K562 (cell line): ENCODE measurements around the gene ATXN7L1. TPM values are rescaled to one million over a fixed set of nuclear protein-coding genes. Genes with fewer than 3 reads are reported as not detected.
A peak's percentile ranks its signal among the peaks of the same experiment; 100 is the strongest.

ENCODE experiments used
- ATAC-seq: fragments of 200-7000 bp; cut with Tn5 transposase; 3 replicates; pipeline ENCODE4 v1.9.1; 2020; ENCODE audit warnings: moderate library complexity
- BruUV-seq: library from RNA; stranded (reverse); fragments of 400-500 nt; replicated peaks from 2 replicates; lab custom pipeline; 2021; lab: Mats Ljungman, UMichigan
- CTCF ChIA-PET: fragments of 300-600 bp; formaldehyde crosslinking; extraction: SDS; loops from one replicate; lab custom pipeline; 2021; ENCODE audit warnings: low intra/inter-chr PET ratio; lab: Yijun Ruan, JAX
- POLR2A ChIA-PET: fragments of 300-600, 350-650 bp; sonication (Branson Sonifier 250); formaldehyde crosslinking; extraction: SDS; loops from one replicate; lab custom pipeline; 2021; ENCODE audit warnings: antibody characterized with exemption, inconsistent platforms; lab: Yijun Ruan, JAX
- DNase-seq, 4 experiments: peaks; one replicate each; pipeline versions ENCODE4 v3.0.0 to v3.0.0-alpha.2; 2011 to 2018; ENCODE audit warnings: low spot score in 3 of 4, mixed read lengths in 3 of 4; ENCODE audit errors: extremely low read depth in 1 of 4
- FAIRE-seq: peaks from 2 replicates; lab custom pipeline; 2011; peaks lifted over from hg19 to GRCh38; lab: Jason Lieb, UNC
- H2AFZ ChIP-seq: 2 replicates; pipeline ENCODE4 v1.6.0; 2011; ENCODE audit warnings: low read depth, low read length, control low read depth, inconsistent platforms
- H3K27ac ChIP-seq: fragments of 200-600 bp; 3 replicates; pipeline ENCODE4 v1.8.0; 2011; ENCODE audit warnings: low read depth, mild to moderate bottlenecking, control low read depth, inconsistent platforms, low read length, moderate library complexity, mixed read lengths; ENCODE audit errors: extremely low read depth
- H3K27me3 ChIP-seq, 2 experiments: fragments of 300-600 bp in 1 of 2; 2 replicates in 1 of 2; 3 replicates in 1 of 2; pipeline versions ENCODE4 v1.6.0 to v1.8.0; 2011; ENCODE audit warnings: inconsistent platforms in 2 of 2, low read length in 2 of 2, mild to moderate bottlenecking in 1 of 2, mixed read lengths in 1 of 2, moderate library complexity in 1 of 2; ENCODE audit not compliant: control insufficient read depth in 2 of 2, insufficient read depth in 2 of 2
- H3K36me3 ChIP-seq: fragments of 300-600 bp; 3 replicates; pipeline ENCODE4 v1.8.0; 2011; ENCODE audit warnings: mild to moderate bottlenecking, low read length, inconsistent platforms; ENCODE audit not compliant: control insufficient read depth, insufficient read depth
- H3K4me1 ChIP-seq, 2 experiments: fragments of 200-600 bp in 1 of 2; replicated peaks in 1 of 2; 2 replicates in 1 of 2; 3 replicates in 1 of 2; pipeline versions ENCODE4 v1.5.1 to v1.8.0; 2011; ENCODE audit warnings: inconsistent platforms in 2 of 2, low read length in 2 of 2, mild to moderate bottlenecking in 1 of 2, mixed read lengths in 1 of 2, moderate library complexity in 1 of 2; ENCODE audit not compliant: control insufficient read depth in 2 of 2, insufficient read depth in 2 of 2
- H3K4me2 ChIP-seq: 2 replicates; pipeline ENCODE4 v1.6.1; 2011; ENCODE audit warnings: low read length, control low read depth, inconsistent platforms, mixed read lengths; ENCODE audit not compliant: insufficient read depth
- H3K4me3 ChIP-seq: fragments of 200-600 bp; sonication (generic), shearing (Covaris generic); 2 replicates; pipeline ENCODE4 v1.5.1; 2016; ENCODE audit warnings: control low read depth, inconsistent platforms
- H3K79me2 ChIP-seq: fragments of 200-600 bp; 3 replicates; pipeline ENCODE4 v1.8.0; 2011; ENCODE audit warnings: low read length, inconsistent platforms; ENCODE audit not compliant: control insufficient read depth, insufficient read depth
- H3K9ac ChIP-seq, 2 experiments: 2 replicates each; pipeline versions ENCODE4 v1.6.0 to v1.6.1; 2011; ENCODE audit warnings: low read depth in 2 of 2, low read length in 2 of 2, control low read depth in 1 of 2, inconsistent platforms in 1 of 2, mild to moderate bottlenecking in 1 of 2, mixed read lengths in 1 of 2; ENCODE audit not compliant: insufficient read depth in 1 of 2
- H3K9me1 ChIP-seq: one replicate; pipeline ENCODE4 v1.6.0; 2011; ENCODE audit warnings: inconsistent platforms, mild to moderate bottlenecking, low read length, moderate library complexity; ENCODE audit not compliant: control insufficient read depth, insufficient read depth
- H3K9me3 ChIP-seq: replicated peaks from 2 replicates; pipeline ENCODE4 v1.5.1; 2011; ENCODE audit warnings: low read depth, low read length, inconsistent platforms; ENCODE audit not compliant: control insufficient read depth, insufficient read depth
- H4K20me1 ChIP-seq: replicated peaks from 2 replicates; pipeline ENCODE4 v1.6.1; 2011; ENCODE audit warnings: low read length, inconsistent platforms, mixed read lengths; ENCODE audit not compliant: control insufficient read depth, insufficient read depth
- FOSL1 ChIP-seq: fragments of 200-800 bp; sonication (Bioruptor generic); conservative IDR thresholded peaks from 2 replicates; pipeline ENCODE4 v1.6.1; 2016; ENCODE audit warnings: missing genetic modification characterization, missing compliant biosample characterization
- L3MBTL2 ChIP-seq: fragments of 450-650 bp; IDR thresholded peaks from 2 replicates; pipeline ENCODE4 v1.6.1; 2016; ENCODE audit warnings: mild to moderate bottlenecking, moderate library complexity
- PHB ChIP-seq: fragments of 250-450 bp; sonication (Bioruptor Pico); IDR thresholded peaks from 2 replicates; pipeline ENCODE4 v1.5.0; 2021
- SPI1 ChIP-seq: IDR thresholded peaks from 2 replicates; pipeline ENCODE4 v1.6.1; 2011; ENCODE audit warnings: low read depth, low read length, control low read depth, borderline replicate concordance
- ZNF239 ChIP-seq: fragments of 250-450 bp; sonication (Bioruptor Pico); IDR thresholded peaks from 2 replicates; pipeline ENCODE4 v1.4.0; 2020; ENCODE audit warnings: mild to moderate bottlenecking
- WGBS: fragments of 100-300 bp; shearing (Covaris generic); methylation state at CpG from one replicate; pipeline ENCODE4 v1.1.6; 2016; ENCODE audit warnings: low coverage, mixed read lengths; ENCODE audit not compliant: insufficient coverage; ENCODE audit errors: missing lambda C conversion rate; 5-methylcytosine and 5-hydroxymethylcytosine counted together
- in situ Hi-C: fragments of 300-500 bp; cut with MboI; formaldehyde crosslinking; loops from 4 replicates; pipeline ENCODE4 v1.15.0; 2018; ENCODE audit warnings: inconsistent platforms, mixed read lengths
- intact Hi-C: fragments of 100-400 bp; cut with micrococcal nuclease; formaldehyde crosslinking; loops from 2 replicates; pipeline ENCODE4 v1.14.2; 2022
- polyA plus RNA-seq, 8 experiments: library from polyadenylated mRNA; depleted of rRNA in 4 of 8; stranded (reverse) in 5 of 8; unstranded in 3 of 8; fragments of >200 nt; fragmentation: Nextera tagmentation in 2 of 8; fragmentation: Illumina TruSeq in 1 of 8; extraction: Ambion mirVana in 2 of 8; extraction: Trizol in 1 of 8; gene quantifications; 2 replicates each; pipeline versions ENCODE4 v1.2.1 to v1.2.3, GENCODE V29; 2011 to 2014; ENCODE audit warnings: inconsistent platforms in 1 of 8, missing spikeins in 1 of 8
- total RNA-seq, 7 experiments: library from RNA; depleted of rRNA in 6 of 7; stranded (reverse); fragments of >200 nt in 6 of 7; fragmentation: Illumina TruSeq in 2 of 7; extraction: Trizol in 2 of 7; gene quantifications; 2 replicates each; pipeline versions ENCODE4 v1.2.1 to v1.2.3, GENCODE V29; 2011 to 2021; ENCODE audit warnings: low replicate concordance in 1 of 7

Gene ATXN7L1
- total and polyA plus RNA-seq, 9 of the 15 experiments (the other 6 are each of a cell fraction or from before 2014, with no cell fraction given) = 6.6 to 13.7 (median 10.7) TPM

DNA sequence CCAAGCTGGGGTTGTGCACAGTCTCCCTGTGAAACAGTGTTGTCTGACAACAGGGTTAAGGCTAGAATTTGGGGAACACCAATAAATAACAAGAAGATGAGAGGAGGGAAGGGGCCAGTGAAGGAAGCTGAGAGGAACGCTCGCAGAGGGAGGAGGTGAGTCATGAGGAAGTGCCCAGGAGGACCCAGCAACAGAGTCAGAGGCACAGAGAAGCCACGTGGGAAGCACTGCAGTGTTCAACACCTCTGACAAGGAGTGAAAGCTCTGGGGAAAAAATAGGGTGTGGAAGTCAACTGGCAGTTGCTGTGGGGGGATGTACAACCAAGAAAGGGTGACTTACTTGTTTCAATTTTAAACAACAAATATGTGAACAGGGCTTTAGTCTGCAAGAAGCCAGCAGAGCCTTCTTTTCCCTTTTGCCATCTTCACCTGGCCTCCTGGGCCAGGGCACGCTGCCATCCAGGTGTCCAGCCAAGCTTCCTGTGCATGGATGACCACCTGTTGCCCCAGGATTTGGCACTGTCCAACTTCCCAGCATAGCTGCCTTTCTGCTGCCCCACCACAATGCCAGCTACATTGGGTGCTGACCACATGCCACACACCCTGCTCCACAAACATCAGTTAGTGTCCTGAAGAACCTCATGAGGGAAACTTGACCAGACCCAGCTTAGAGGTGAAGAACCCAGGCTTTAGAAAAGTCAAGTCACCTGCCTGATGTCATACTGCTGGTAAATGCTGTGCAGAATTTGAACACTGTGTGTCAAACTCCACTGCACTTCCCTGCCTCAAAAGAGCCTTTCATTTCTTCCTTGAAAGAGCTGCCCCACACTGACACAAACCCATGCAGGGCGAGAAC lies 69.6 kb downstream of the ATXN7L1 start:
- intact Hi-C loops = no loop called here
- H3K9me1 ChIP-seq = no peaks in the 10 kb centered on the region
- no peak overlapping the region for H3K9ac ChIP-seq
- 7% methylated on average over 5 of the region's 5 CpGs for WGBS
- H3K27ac ChIP-seq = no peak overlapping the region
- H3K79me2 ChIP-seq = no peaks in the 10 kb centered on the region
- no peaks in the 10 kb centered on the region; a peak in 1 of 5 replicates for H3K4me1 ChIP-seq
- in situ Hi-C loops = no loop called here
- ATAC-seq = peak; percentile 26; the same call in 2 of the 3 replicates
- POLR2A ChIA-PET = interaction anchor here (0.8 to 1.6 kb wide), 7 partner anchors 8 to 40 kb away, joined by 3 to 5 read pairs (median 3); no protein-coding TSS in a partner anchor
- no peak overlapping the region for H2AFZ ChIP-seq
- peak in 1 of 4 experiments; percentile 27 for DNase-seq
- no peaks in the 10 kb centered on the region for H3K9me3 ChIP-seq
- H3K4me3 ChIP-seq = no peak overlapping the region
- H3K36me3 ChIP-seq = no peaks in the 10 kb centered on the region
- peaks cover 43% of the 10 kb centered on the region for H4K20me1 ChIP-seq
- CTCF ChIA-PET = no interaction called here
- BruUV-seq = no TSS peak
- no peak overlapping the region for H3K4me2 ChIP-seq
- peak; percentile 25; the same call in 1 of the 2 replicates for TF ChIP-seq L3MBTL2
- peak; percentile 61 for TF ChIP-seq FOSL1 (tag)
- peak; percentile 79 for TF ChIP-seq SPI1
- peak; percentile 38; the same call in 1 of the 2 replicates for TF ChIP-seq ZNF239 (CRISPR knock-in tag)
- TF ChIP-seq PHB (CRISPR knock-in tag) = no peak
- no peak for FAIRE-seq
- peaks cover 5 to 46% of the 10 kb centered on the region in 2 experiments; a peak in 4 of 5 replicates for H3K27me3 ChIP-seq
